GM23248 (cell line): Measurements from ENCODE around the gene TUBGCP6.

Experiments used
- EZH2 ChIP-seq: fragments of 200-600 bp; sonication (generic); IDR thresholded peaks from 2 replicates; pipeline ENCODE4 v1.6.1; 2018; ENCODE audit warnings: antibody characterized with exemption, mild to moderate bottlenecking; ENCODE audit not compliant: insufficient read depth, poor library complexity, severe bottlenecking
- EZH2phosphoT487 ChIP-seq: fragments of 200-600 bp; sonication (generic); IDR thresholded peaks from 2 replicates; pipeline ENCODE4 v1.6.1; 2018; ENCODE audit warnings: antibody characterized with exemption, moderate library complexity, mild to moderate bottlenecking, low read depth; ENCODE audit not compliant: insufficient read depth

DNA sequence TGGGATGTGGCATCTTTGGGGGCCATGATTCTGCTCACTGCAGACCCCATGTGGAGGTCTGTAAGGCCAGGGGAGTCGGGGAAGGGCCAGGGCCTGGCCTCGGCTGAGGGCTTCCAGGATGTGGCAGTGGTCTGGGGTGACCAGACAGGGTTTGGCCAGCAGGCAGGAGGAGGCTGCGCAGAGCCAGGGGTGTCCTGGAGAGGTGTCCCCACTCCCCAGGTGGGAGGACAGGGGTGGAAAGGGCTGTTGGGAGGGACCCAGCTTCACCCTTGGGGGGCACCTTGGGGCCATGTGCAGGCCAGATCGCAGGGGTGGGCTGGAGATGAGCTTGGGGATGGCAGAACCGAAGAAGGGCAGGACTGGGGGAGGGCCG, 70.9 kb downstream of the TUBGCP6 start:
- no peak for TF ChIP-seq EZH2
- TF ChIP-seq EZH2phosphoT487, result no peak
